Esophagus muscularis mucosa (tissue), 4 donors: ENCODE measurements around the gene NEUROG3. TPM values are rescaled to one million over a fixed set of nuclear protein-coding genes. Genes with fewer than 3 reads are reported as not detected.

Source experiments
- DNase-seq: peaks from one replicate; pipeline ENCODE4 v3.0.0-alpha.2; 2017; ENCODE audit errors: extremely low spot score
- H3K27ac ChIP-seq, 4 donors: fragments of 200-600 bp; sonication (generic); replicated peaks in 1 of 4; 1 replicate in 3 of 4; 2 replicates in 1 of 4; pipeline ENCODE4 v1.5.1; 2016 to 2019; ENCODE audit warnings: mild to moderate bottlenecking in 1 of 4
- H3K27me3 ChIP-seq, 4 donors: fragments of 200-600 bp; sonication (generic); one replicate each; pipeline versions ENCODE4 v1.5.1 to v1.6.0; 2016 to 2019
- H3K36me3 ChIP-seq, 4 donors: fragments of 200-600 bp; sonication (generic); one replicate each; pipeline ENCODE4 v1.5.1; 2016 to 2019
- H3K4me1 ChIP-seq, 4 donors: fragments of 200-600 bp; sonication (generic); one replicate each; pipeline ENCODE4 v1.5.1; 2016 to 2019
- H3K4me3 ChIP-seq, 4 donors: fragments of 200-600 bp; sonication (generic); 1 replicate in 2 of 4; 2 replicates in 2 of 4; pipeline ENCODE4 v1.5.1; 2016 to 2019; ENCODE audit warnings: mild to moderate bottlenecking in 4 of 4, moderate library complexity in 1 of 4
- H3K9me3 ChIP-seq, 4 donors: fragments of 200-600 bp; sonication (generic); 1 replicate in 3 of 4; 2 replicates in 1 of 4; pipeline ENCODE4 v1.5.1; 2016 to 2019
- CTCF ChIP-seq, 3 experiments: fragments of 200-600 bp in 2 of 3; fragments of 450-650 bp in 1 of 3; sonication (generic) in 2 of 3; IDR thresholded peaks; one replicate each; pipeline ENCODE4 v1.5.1; 2017 to 2019; ENCODE audit warnings: antibody characterized with exemption in 3 of 3, mild to moderate bottlenecking in 2 of 3, moderate library complexity in 1 of 3
- EP300 ChIP-seq: sonication (generic); formaldehyde crosslinking; IDR thresholded peaks from one replicate; pipeline ENCODE4 v1.6.1; 2017; ENCODE audit warnings: antibody characterized with exemption
- POLR2A ChIP-seq: fragments of 450-650 bp; IDR thresholded peaks from one replicate; pipeline ENCODE4 v1.6.1; 2017; ENCODE audit warnings: antibody characterized with exemption, moderate library complexity, mild to moderate bottlenecking, low read depth
- POLR2AphosphoS5 ChIP-seq, 2 donors: sonication (generic); formaldehyde crosslinking; IDR thresholded peaks; one replicate each; pipeline ENCODE4 v1.6.1; 2017; ENCODE audit warnings: antibody characterized with exemption in 2 of 2
- WGBS: methylation state at CpG from one replicate; pipeline ENCODE4 v1.1.5; 2018; 5-methylcytosine and 5-hydroxymethylcytosine counted together
- intact Hi-C: fragments of 100-400 bp; cut with DNase I; formaldehyde crosslinking; loops from one replicate; pipeline ENCODE4 v1.15.1; 2023
- total RNA-seq, 4 donors: library from RNA; depleted of rRNA; stranded (reverse); fragments of >200 nt; gene quantifications; one replicate each; pipeline versions ENCODE4 v1.1.0 to v1.2.1, GENCODE V29; 2016

The NEUROG3 gene
- total RNA-seq, 4 donors from 2014 or later, result 0.66 TPM; not detected in 3

- DNase-seq, result no peak
- no peaks in the 10 kb centered on the region for H3K36me3 ChIP-seq
- 0% methylated on average over 10 of the region's 23 CpGs for WGBS
Observed at GRCh38 chr10:69569396-69569934, 3.8 kb downstream of the NEUROG3 start.

GRCh38 chr10:69568472-69569395, 4.5 kb downstream of the NEUROG3 start:
- TF ChIP-seq POLR2A (no peak), EP300 (no peak), CTCF (IDR thresholded peaks at IDR 0.05) (no peak), POLR2AphosphoS5 (IDR thresholded peaks at IDR 0.05) (no peak)
- DNase-seq, result no peak
- H3K9me3 ChIP-seq, result no peaks in the 10 kb centered on the region
- no peaks in the 10 kb centered on the region for H3K36me3 ChIP-seq
- WGBS, result 5% methylated on average over 23 of the region's 41 CpGs
- no peak overlapping the region for H3K27ac ChIP-seq
- peaks cover 5 to 27% (median 22%) of the 10 kb centered on the region in 4 donors for H3K4me1 ChIP-seq
- peaks cover 0 to 100% (median 50%) of the 10 kb centered on the region in 4 donors for H3K27me3 ChIP-seq
- intact Hi-C loops, result no loop called here
- H3K4me3 ChIP-seq, result no peak overlapping the region

More at GRCh38 chr10:69569396-69569934, 3.8 kb downstream of the NEUROG3 start:
- H3K27me3 ChIP-seq, result peaks cover 0 to 100% (median 55%) of the 10 kb centered on the region in 4 donors
- intact Hi-C loops, result no loop called here
- no peaks in the 10 kb centered on the region for H3K9me3 ChIP-seq
- TF ChIP-seq POLR2AphosphoS5 (IDR thresholded peaks at IDR 0.05), result no peak
- TF ChIP-seq CTCF (IDR thresholded peaks at IDR 0.05), result no peak
- no peak for TF ChIP-seq POLR2A
- no peak for TF ChIP-seq EP300
- no peak overlapping the region for H3K4me3 ChIP-seq
- no peak overlapping the region for H3K27ac ChIP-seq
- H3K4me1 ChIP-seq, result peaks cover 5 to 35% (median 29%) of the 10 kb centered on the region in 4 donors

- Histone ChIP-seq H3K4me1 (peaks cover 1 to 19% (median 15%) of the 10 kb centered on the region in 4 donors), H3K36me3 (no peaks in the 10 kb centered on the region), H3K4me3 (no peak overlapping the region), H3K9me3 (no peaks in the 10 kb centered on the region), H3K27me3 (peaks cover 0 to 95% (median 42%) of the 10 kb centered on the region in 4 donors), H3K27ac (no peak overlapping the region)
- 36% methylated on average over 2 of the region's 15 CpGs for WGBS
- no peak for TF ChIP-seq POLR2A
- TF ChIP-seq CTCF (IDR thresholded peaks at IDR 0.05), result no peak
- DNase-seq, result no peak
- intact Hi-C loops, result no loop called here
Observed at GRCh38 chr10:69567920-69568319, 5.3 kb downstream of the NEUROG3 start.

GRCh38 chr10:69562731-69563254, 10.4 kb downstream of the NEUROG3 start:
- intact Hi-C loops, result no loop called here
- no peak for DNase-seq
- Histone ChIP-seq H3K4me3 (no peak overlapping the region), H3K4me1 (no peaks in the 10 kb centered on the region), H3K27me3 (peaks cover 0 to 74% (median 3%) of the 10 kb centered on the region in 4 donors), H3K36me3 (no peaks in the 10 kb centered on the region), H3K9me3 (no peaks in the 10 kb centered on the region), H3K27ac (no peak overlapping the region)
- WGBS, result 77% methylated on average over 5 of the region's 5 CpGs
- TF ChIP-seq POLR2AphosphoS5 (IDR thresholded peaks at IDR 0.05) (no peak), POLR2A (no peak), EP300 (no peak), CTCF (IDR thresholded peaks at IDR 0.05) (no peak)
